Measurements from ENCODE around the gene UBL4B. TPM values are rescaled to one million over a fixed set of nuclear protein-coding genes. Genes with fewer than 3 reads are reported as not detected.
A peak's percentile ranks its signal among the peaks of the same experiment; 100 is the strongest.

Gene UBL4B
- total RNA-seq, 2 donors from 2014 or later: not detected

- Histone ChIP-seq H3K4me3 (peak overlapping the region in 1 of 2 donors; percentile 42), H3K9me3 (no peaks in the 10 kb centered on the region), H3K36me3 (replicated peaks in 1 of 2; ENCODE audit: insufficient read depth in 1 of 2, low read depth in 2 of 2) (no peaks in the 10 kb centered on the region), H3K4me1 (peaks cover 16% of the 10 kb centered on the region), H3K27ac (peak overlapping the region in 1 of 4 donors; percentile 68), H3K27me3 (no peaks in the 10 kb centered on the region)
- no peak for DNase-seq
- 27 to 44% methylated on average over 35 to 37 of the region's 37 CpGs for WGBS, 2 donors
- ATAC-seq: no peak
- intact Hi-C loops (cut with DNase I): no loop called here
- no peak for TF ChIP-seq CTCF (IDR thresholded peaks at IDR 0.05)
- TF ChIP-seq POLR2A (IDR thresholded peaks at IDR 0.05): no peak
Measured at GRCh38 chr1:110083866-110084226, 28.4 kb upstream of the UBL4B start.

GRCh38 chr1:110084227-110085078 is 27.8 kb upstream of the UBL4B start:
- H3K36me3 ChIP-seq (replicated peaks in 1 of 2; ENCODE audit: insufficient read depth in 1 of 2, low read depth in 2 of 2): no peaks in the 10 kb centered on the region
- H3K27ac ChIP-seq: peak overlapping the region in 3 of 4 donors; percentile 24 to 68 (median 30)
- H3K9me3 ChIP-seq: no peaks in the 10 kb centered on the region
- H3K27me3 ChIP-seq: no peaks in the 10 kb centered on the region
- DNase-seq (peak; percentile 67 to 76 (median 72)), ATAC-seq (peak; percentile 87)
- TF ChIP-seq CTCF (IDR thresholded peaks at IDR 0.05) (peak in 2 of 7 experiments; percentile 16 to 17), POLR2A (IDR thresholded peaks at IDR 0.05) (peak; percentile 50 to 77 (median 65))
- WGBS, 2 donors: 5 to 9% methylated on average over 42 to 72 of the region's 72 CpGs
- H3K4me1 ChIP-seq: peaks cover 16% of the 10 kb centered on the region
- intact Hi-C loops (cut with DNase I): no loop called here
- peak overlapping the region; percentile 42 to 48 for H3K4me3 ChIP-seq

- DNase-seq: no peak
- H3K4me3 ChIP-seq: no peak overlapping the region
- intact Hi-C loops (cut with DNase I): no loop called here
- no peak for ATAC-seq
- TF ChIP-seq POLR2A (IDR thresholded peaks at IDR 0.05): no peak
- TF ChIP-seq CTCF (IDR thresholded peaks at IDR 0.05): no peak
- no peaks in the 10 kb centered on the region for H3K9me3 ChIP-seq
- H3K27me3 ChIP-seq: no peaks in the 10 kb centered on the region
- H3K27ac ChIP-seq: no peak overlapping the region
- H3K4me1 ChIP-seq: peaks cover 16% of the 10 kb centered on the region
- WGBS, 2 donors: 84 to 93% methylated on average over 5 of the region's 5 CpGs
- H3K36me3 ChIP-seq (replicated peaks in 1 of 2; ENCODE audit: insufficient read depth in 1 of 2, low read depth in 2 of 2): no peaks in the 10 kb centered on the region
Measured at GRCh38 chr1:110085671-110086070, 26.6 kb upstream of the UBL4B start.

GRCh38 chr1:110086961-110087360 is 25.3 kb upstream of the UBL4B start:
- intact Hi-C loops (cut with DNase I): no loop called here
- Histone ChIP-seq H3K4me1 (peaks cover 16% of the 10 kb centered on the region), H3K27ac (peak overlapping the region in 2 of 4 donors; percentile 39 to 48), H3K4me3 (no peak overlapping the region), H3K36me3 (replicated peaks in 1 of 2; ENCODE audit: insufficient read depth in 1 of 2, low read depth in 2 of 2) (no peaks in the 10 kb centered on the region), H3K27me3 (no peaks in the 10 kb centered on the region), H3K9me3 (no peaks in the 10 kb centered on the region)
- 46 to 53% methylated on average over 4 of the region's 4 CpGs for WGBS, 2 donors
- TF ChIP-seq CTCF (IDR thresholded peaks at IDR 0.05) (no peak), POLR2A (IDR thresholded peaks at IDR 0.05) (no peak)
- DNase-seq (peak in 3 of 4 donors; percentile 28 to 37 (median 31)), ATAC-seq (peak; percentile 47)

Data from body of pancreas (tissue), 4 donors.